Activated CD4-positive, alpha-beta T cell treated with anti-CD3 and anti-CD28 coated beads, Interleukin-2, Interleukin-4, amounts not matched to agents 100 ng/mL and 50 ng/mL, durations not matched to agents 16 hours and 8 hours (primary cell): Measurements from ENCODE around the gene NTRK2.

Source experiments
- DNase-seq: peaks from one replicate; pipeline ENCODE4 v3.0.0-alpha.2; 2020; ENCODE audit warnings: low spot score

NTRK2 gene

GRCh38 chr9:84850830-84851392 is 181.4 kb downstream of the NTRK2 start:
- no peak for DNase-seq

- no peak for DNase-seq
Observed at GRCh38 chr9:84851935-84852585, 182.5 kb downstream of the NTRK2 start.

GRCh38 chr9:84852617-84853301 is 183.2 kb downstream of the NTRK2 start:
- no peak for DNase-seq

DNA sequence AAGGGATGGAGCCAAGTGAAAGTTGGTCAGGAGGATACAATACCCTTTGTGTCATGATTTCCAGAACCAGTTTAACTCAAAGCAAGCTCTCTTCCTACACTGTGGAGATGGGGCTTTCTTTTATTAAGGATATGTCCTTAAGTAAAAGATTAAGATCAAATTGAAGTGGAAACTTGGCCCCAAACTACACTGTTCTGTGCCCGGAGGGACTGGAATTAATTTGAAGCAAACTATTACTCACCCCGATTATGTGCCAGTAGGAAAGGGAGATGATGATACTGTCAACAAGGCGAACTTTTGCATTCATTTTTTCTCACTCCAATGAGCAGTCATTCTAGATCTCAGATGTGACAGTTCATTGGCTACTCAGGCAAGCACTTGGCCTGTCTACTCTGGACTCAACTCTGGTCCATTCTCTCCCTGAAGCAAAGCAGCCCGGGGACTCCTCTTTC is 186.7 kb downstream of the NTRK2 start:
- no peak for DNase-seq

GRCh38 chr9:84857211-84857610 is 187.7 kb downstream of the NTRK2 start:
- no peak for DNase-seq

DNA sequence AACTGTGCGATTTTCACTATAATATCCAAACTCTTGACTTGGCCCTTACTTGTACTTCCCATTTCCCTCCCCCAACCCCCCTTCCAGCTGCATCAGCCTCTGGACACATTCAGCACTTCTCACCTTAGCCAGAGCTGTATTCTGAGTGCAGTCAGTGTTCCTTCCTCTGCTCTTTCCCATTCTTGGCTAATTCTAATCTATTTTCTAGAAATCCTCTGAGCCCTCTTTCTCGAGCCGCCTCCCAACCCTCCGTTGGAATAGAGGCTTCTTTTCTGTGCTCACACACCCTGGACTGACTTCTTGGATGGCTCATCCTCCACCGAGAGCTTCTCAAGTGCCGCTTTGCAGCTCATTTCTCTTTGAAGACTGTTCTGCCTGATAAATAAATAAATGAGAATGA is 188.8 kb downstream of the NTRK2 start:
- DNase-seq, result no peak

GRCh38 chr9:84860249-84861115 is 191.0 kb downstream of the NTRK2 start:
- no peak for DNase-seq

- no peak for DNase-seq
Observed at GRCh38 chr9:84861455-84861854, 191.9 kb downstream of the NTRK2 start.

GRCh38 chr9:84862308-84862707 is 192.8 kb downstream of the NTRK2 start:
- DNase-seq, result no peak

GRCh38 chr9:84862810-84863287 is 193.3 kb downstream of the NTRK2 start:
- DNase-seq, result no peak

DNA sequence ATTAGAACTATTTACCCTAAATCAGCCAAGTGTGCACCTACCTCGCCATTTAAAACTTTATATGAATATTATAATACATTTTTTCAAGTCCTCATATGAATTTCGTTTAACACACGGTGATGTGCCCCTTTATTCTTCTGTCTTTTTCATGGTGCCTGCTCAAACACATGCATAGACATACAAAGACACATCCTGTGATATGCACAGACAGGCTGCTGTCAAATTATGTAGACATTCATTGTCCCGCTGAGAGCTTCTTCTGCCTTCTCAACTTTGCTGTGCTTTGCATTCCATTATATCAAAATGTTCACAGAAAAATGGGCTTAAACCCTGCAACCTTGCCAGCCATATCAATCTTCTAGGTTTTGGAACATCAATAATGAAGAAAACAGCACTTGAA is 193.8 kb downstream of the NTRK2 start:
- DNase-seq, result no peak

DNA sequence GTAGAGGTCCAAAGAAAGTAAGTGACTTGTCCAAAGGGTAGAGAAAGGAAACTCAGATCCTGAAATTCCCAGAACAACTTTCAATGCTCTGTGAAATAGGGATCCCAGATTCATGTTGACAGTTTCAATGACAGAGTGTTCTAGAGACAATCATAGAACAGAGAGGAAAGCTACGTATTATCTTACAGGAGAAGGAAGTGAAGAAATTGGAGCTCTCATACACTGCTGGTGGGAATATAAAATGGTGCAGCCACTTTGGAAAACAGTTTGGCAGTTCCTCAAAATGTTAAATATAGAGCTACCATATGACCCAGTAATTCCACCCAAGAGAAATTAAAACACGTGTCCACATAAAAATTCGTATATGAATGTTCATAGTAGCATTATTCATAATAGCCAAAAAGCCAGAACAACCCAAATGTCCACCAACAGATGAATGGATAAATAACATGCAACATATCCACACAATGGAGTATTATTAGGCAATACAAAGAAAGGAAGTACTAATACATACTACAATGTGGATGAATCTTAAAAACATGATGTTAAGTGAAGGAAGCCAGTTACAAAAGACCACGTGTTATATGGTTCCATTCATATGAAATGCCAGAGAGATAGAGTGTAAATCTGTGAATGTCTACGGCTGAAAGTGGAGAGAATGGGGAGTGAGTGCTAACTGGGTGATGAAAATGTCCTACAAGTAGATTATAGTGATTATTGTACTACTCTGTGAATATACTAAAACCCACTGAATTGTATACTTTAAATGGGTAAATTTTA is 197.1 kb downstream of the NTRK2 start:
- DNase-seq, result no peak

GRCh38 chr9:84867186-84867585 is 197.7 kb downstream of the NTRK2 start:
- no peak for DNase-seq

DNA sequence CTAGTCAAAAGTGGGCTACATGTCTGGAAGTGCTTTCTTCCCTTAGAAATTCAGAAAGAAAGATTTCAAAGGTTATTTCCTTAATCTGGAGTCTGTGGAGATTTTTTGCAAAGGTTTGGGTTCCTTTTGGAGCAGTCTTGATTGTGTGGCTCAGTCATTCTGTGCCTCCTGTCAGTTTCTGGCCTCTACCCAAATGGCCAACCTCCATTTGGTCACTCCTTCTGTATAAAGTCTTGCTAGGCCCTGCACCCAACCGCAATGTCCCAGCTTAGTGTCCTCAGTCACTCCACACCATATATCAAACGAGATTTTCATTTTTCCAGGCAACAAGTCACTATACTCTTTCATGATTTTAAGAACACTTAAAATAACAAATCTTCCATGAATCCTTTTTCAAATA is 199.6 kb downstream of the NTRK2 start:
- DNase-seq, result no peak

- no peak for DNase-seq
Observed at GRCh38 chr9:84871983-84872382, 202.5 kb downstream of the NTRK2 start.

DNA sequence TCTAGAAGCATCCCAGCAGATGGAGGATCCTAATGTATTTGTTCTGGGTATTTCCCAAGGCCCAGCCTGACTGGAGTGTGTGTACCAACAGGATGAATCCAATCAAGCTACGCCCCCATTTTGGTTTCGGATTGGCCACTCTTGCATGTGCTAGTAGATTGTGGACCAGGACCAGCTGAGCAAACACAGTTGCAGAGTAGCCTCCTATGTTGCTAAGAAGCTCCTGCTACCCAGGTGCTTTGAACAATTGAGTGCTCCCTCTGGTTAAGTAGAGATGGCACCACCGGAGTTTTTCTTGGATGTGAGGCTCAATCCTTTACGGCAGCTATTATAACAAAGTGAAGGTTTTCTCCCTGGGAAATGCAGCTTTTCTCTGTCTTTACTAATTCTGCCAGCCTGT is 204.5 kb downstream of the NTRK2 start:
- no peak for DNase-seq

DNA sequence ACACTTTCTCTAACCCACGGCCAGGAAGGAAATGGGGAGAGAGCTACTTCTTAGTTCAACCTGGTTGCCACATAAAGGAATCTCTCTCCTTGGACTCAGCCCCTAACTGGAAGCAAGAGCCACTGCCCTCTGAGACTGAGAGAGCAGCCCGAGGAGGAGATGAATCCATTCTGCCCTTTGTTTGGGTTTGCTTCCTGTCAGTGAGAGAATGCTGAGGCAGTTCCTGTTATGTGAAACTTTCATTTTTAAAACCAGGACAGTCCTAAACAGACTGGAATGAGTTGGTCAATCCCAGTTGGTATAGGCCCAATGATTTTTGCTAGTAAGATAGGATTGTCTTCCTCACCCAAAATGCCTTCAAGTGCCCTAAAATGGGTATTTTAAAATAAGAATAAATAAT is 205.1 kb downstream of the NTRK2 start:
- peak; percentile 19 for DNase-seq

DNA sequence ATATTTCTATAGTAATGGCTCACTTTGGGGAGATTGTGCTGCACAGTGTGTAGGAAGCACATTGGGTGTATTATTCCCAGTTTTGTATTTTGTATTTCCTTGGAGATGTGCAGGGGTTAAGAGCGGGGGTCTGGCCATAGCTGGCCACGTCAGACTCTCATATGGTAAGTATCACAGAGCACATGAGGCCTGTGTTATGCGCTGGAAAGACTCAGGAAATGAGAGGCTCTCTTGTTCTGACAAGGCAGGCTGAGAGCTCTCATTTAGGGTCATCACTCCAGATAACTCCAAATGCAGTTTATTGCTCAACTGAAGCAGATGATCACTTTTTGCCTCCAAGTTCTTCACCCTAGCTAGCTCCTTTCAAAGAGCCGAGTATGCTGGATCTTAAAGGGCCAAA is 205.7 kb downstream of the NTRK2 start:
- DNase-seq, result peak; percentile 53

DNA sequence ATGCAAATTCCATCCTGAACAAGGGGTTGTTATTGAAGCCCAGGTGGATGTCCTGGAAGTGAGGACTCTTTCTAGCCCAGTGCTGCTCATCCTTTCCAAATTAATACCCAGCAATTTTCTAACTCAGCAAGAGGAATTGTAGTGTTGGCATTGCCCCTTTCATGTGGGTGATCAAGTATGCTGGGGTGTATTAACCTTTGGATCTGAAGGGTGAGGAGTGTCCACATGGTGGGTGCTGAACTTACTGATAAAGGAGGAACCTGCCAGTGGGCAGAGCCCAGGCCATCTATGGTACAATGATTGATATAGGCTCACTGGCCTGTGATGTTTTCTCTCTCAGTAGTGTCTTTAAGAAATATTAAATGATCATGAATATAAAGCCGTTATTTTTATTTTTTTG is 210.1 kb downstream of the NTRK2 start:
- no peak for DNase-seq

DNA sequence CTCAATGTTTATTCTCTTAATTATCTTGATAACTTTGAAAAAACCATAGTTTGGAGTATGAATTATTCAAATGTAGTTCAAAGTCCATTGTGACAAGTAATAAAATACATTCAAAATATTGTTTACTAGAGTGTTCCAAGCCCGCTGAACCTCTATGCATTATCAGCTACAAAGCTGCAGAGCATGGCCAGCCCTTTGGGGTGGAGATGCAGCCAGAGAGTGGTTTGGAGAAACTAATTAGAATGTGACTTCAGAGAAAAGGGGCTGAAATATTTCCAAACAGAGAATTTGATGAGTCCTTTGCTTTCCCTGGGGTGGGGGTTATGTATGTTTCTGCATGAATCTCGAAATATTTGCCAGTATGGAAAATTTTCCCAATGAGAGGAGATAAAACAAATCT is 211.3 kb downstream of the NTRK2 start:
- no peak for DNase-seq

DNA sequence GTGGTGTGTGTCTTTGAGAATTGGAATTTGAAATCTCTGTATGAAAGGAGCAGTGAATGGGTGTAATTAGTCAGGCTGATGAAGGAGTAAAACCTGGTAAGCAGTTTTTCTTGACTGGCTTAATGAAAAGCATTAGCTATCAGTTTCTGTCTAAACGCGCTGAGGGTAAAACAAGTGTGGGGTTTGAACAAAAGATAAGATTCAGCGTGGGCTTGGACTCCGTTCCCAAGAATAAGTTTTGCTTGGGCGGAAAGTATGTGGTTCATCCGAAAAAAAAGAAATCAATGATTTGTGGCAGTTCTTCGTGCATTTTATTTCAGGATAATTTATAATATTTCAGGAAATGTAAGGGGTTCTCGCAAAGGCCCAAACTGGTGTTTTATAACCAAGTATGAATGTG is 217.3 kb downstream of the NTRK2 start:
- DNase-seq, result no peak

GRCh38 chr9:84891924-84892323 is 222.4 kb downstream of the NTRK2 start:
- no peak for DNase-seq
